ENCODE measurements around the gene GNG13.

Gene GNG13

GRCh38 chr16:830107-830870 is 29.8 kb upstream of the GNG13 start:
- Histone ChIP-seq H3K79me2 (ENCODE audit: control insufficient read depth, insufficient read depth, low read length, poor library complexity) (no peaks in the 10 kb centered on the region), H3K4me2 (ENCODE audit: low read length) (no peak overlapping the region), H3K14ac (ENCODE audit: low read length) (no peak overlapping the region), H4K91ac (ENCODE audit: low read depth, low read length) (no peak overlapping the region), H3K27ac (ENCODE audit: low read depth, low read length) (no peak overlapping the region), H2BK120ac (ENCODE audit: insufficient read depth, low read length, poor library complexity) (no peak overlapping the region), H3K23ac (ENCODE audit: low read length) (no peak overlapping the region), H2AK5ac (ENCODE audit: low read length) (no peak overlapping the region), H3K36me3 (ENCODE audit: control insufficient read depth in 1 of 2, insufficient read depth in 2 of 2, low read length in 2 of 2) (no peaks in the 10 kb centered on the region), H2BK12ac (ENCODE audit: low read length) (no peak overlapping the region), H4K8ac (ENCODE audit: low read depth, low read length) (no peak overlapping the region), H3K79me1 (ENCODE audit: low read length) (no peaks in the 10 kb centered on the region), H2BK5ac (ENCODE audit: low read depth, low read length, poor library complexity) (no peak overlapping the region), H4K12ac (ENCODE audit: low read depth, low read length) (no peak overlapping the region), H3K27me3 (ENCODE audit: insufficient read depth, low read length) (no peaks in the 10 kb centered on the region), H3K4me1 (ENCODE audit: control insufficient read depth in 1 of 2, insufficient read depth in 2 of 2, low read length in 2 of 2) (no peaks in the 10 kb centered on the region), H3K4me3 (ENCODE audit: low read depth, low read length) (no peak overlapping the region), H3K4ac (ENCODE audit: low read depth, low read length) (no peak overlapping the region), H2AFZ (ENCODE audit: insufficient read depth, low read length, poor library complexity) (no peak overlapping the region), H3K18ac (ENCODE audit: low read length) (no peak overlapping the region), H3K9ac (ENCODE audit: low read length) (no peak overlapping the region), H3K9me3 (ENCODE audit: insufficient read depth, low read depth, low read length) (peaks cover 39% of the 10 kb centered on the region)
- no CpG with 5 or more reads among the region's 43 CpGs for WGBS (ENCODE audit: extremely low coverage, insufficient coverage, insufficient read length)
- no peak for DNase-seq

DNA sequence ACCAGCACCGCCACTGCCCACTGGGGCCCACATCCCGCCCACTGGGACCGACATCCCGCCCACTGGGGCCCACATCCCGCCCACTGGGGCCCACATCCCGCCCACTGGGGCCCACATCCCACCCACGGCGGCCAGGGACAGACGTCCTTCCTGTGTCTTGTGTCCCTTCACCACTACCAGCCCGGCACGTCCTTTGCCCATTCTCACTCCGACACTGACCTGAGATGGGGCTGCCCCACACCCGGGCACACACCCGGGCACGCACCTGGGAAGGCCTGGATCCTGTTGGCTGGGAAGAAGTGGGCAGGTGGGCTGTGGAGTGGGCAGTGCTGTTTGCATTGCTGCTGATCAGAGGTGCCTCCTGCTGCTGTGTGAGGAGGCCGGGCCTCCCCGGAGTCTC is 28.4 kb upstream of the GNG13 start:
- Histone ChIP-seq H3K4me2 (ENCODE audit: low read length) (no peak overlapping the region), H3K18ac (ENCODE audit: low read length) (no peak overlapping the region), H3K4me1 (ENCODE audit: control insufficient read depth in 1 of 2, insufficient read depth in 2 of 2, low read length in 2 of 2) (no peaks in the 10 kb centered on the region), H2BK12ac (ENCODE audit: low read length) (no peak overlapping the region), H3K79me1 (ENCODE audit: low read length) (no peaks in the 10 kb centered on the region), H2AFZ (ENCODE audit: insufficient read depth, low read length, poor library complexity) (no peak overlapping the region), H3K4me3 (ENCODE audit: low read depth, low read length) (no peak overlapping the region), H3K14ac (ENCODE audit: low read length) (no peak overlapping the region), H3K9ac (ENCODE audit: low read length) (no peak overlapping the region), H3K4ac (ENCODE audit: low read depth, low read length) (no peak overlapping the region), H3K36me3 (ENCODE audit: control insufficient read depth in 1 of 2, insufficient read depth in 2 of 2, low read length in 2 of 2) (no peaks in the 10 kb centered on the region), H2AK5ac (ENCODE audit: low read length) (no peak overlapping the region), H3K23ac (ENCODE audit: low read length) (no peak overlapping the region), H3K79me2 (ENCODE audit: control insufficient read depth, insufficient read depth, low read length, poor library complexity) (no peaks in the 10 kb centered on the region), H4K8ac (ENCODE audit: low read depth, low read length) (no peak overlapping the region), H2BK5ac (ENCODE audit: low read depth, low read length, poor library complexity) (no peak overlapping the region), H3K27me3 (ENCODE audit: insufficient read depth, low read length) (no peaks in the 10 kb centered on the region), H2BK120ac (ENCODE audit: insufficient read depth, low read length, poor library complexity) (no peak overlapping the region), H4K91ac (ENCODE audit: low read depth, low read length) (no peak overlapping the region), H3K9me3 (ENCODE audit: insufficient read depth, low read depth, low read length) (peaks cover 40% of the 10 kb centered on the region), H4K12ac (ENCODE audit: low read depth, low read length) (no peak overlapping the region), H3K27ac (ENCODE audit: low read depth, low read length) (no peak overlapping the region)
- no CpG with 5 or more reads among the region's 17 CpGs for WGBS (ENCODE audit: extremely low coverage, insufficient coverage, insufficient read length)
- no peak for DNase-seq

GRCh38 chr16:827513-827912 is 27.0 kb upstream of the GNG13 start:
- H2BK5ac ChIP-seq (ENCODE audit: low read depth, low read length, poor library complexity), result no peak overlapping the region
- H4K12ac ChIP-seq (ENCODE audit: low read depth, low read length), result no peak overlapping the region
- peaks cover 35% of the 10 kb centered on the region for H3K9me3 ChIP-seq (ENCODE audit: insufficient read depth, low read depth, low read length)
- no peaks in the 10 kb centered on the region for H3K4me1 ChIP-seq (ENCODE audit: control insufficient read depth in 1 of 2, insufficient read depth in 2 of 2, low read length in 2 of 2)
- no peak overlapping the region for H3K14ac ChIP-seq (ENCODE audit: low read length)
- WGBS (ENCODE audit: extremely low coverage, insufficient coverage, insufficient read length), result no CpG with 5 or more reads among the region's 24 CpGs
- H3K79me1 ChIP-seq (ENCODE audit: low read length), result no peaks in the 10 kb centered on the region
- H3K9ac ChIP-seq (ENCODE audit: low read length), result no peak overlapping the region
- no peak overlapping the region for H4K8ac ChIP-seq (ENCODE audit: low read depth, low read length)
- H2BK120ac ChIP-seq (ENCODE audit: insufficient read depth, low read length, poor library complexity), result no peak overlapping the region
- no peak overlapping the region for H2BK12ac ChIP-seq (ENCODE audit: low read length)
- no peak overlapping the region for H3K27ac ChIP-seq (ENCODE audit: low read depth, low read length)
- no peak overlapping the region for H3K18ac ChIP-seq (ENCODE audit: low read length)
- H3K23ac ChIP-seq (ENCODE audit: low read length), result no peak overlapping the region
- DNase-seq, result no peak
- H3K4me2 ChIP-seq (ENCODE audit: low read length), result no peak overlapping the region
- H3K79me2 ChIP-seq (ENCODE audit: control insufficient read depth, insufficient read depth, low read length, poor library complexity), result no peaks in the 10 kb centered on the region
- no peak overlapping the region for H4K91ac ChIP-seq (ENCODE audit: low read depth, low read length)
- no peaks in the 10 kb centered on the region for H3K36me3 ChIP-seq (ENCODE audit: control insufficient read depth in 1 of 2, insufficient read depth in 2 of 2, low read length in 2 of 2)
- H3K4ac ChIP-seq (ENCODE audit: low read depth, low read length), result no peak overlapping the region
- no peaks in the 10 kb centered on the region for H3K27me3 ChIP-seq (ENCODE audit: insufficient read depth, low read length)
- H2AK5ac ChIP-seq (ENCODE audit: low read length), result no peak overlapping the region
- no peak overlapping the region for H3K4me3 ChIP-seq (ENCODE audit: low read depth, low read length)
- H2AFZ ChIP-seq (ENCODE audit: insufficient read depth, low read length, poor library complexity), result no peak overlapping the region

GRCh38 chr16:825341-826061 is 25.0 kb upstream of the GNG13 start:
- H4K91ac ChIP-seq (ENCODE audit: low read depth, low read length), result no peak overlapping the region
- WGBS (ENCODE audit: extremely low coverage, insufficient coverage, insufficient read length), result no CpG with 5 or more reads among the region's 36 CpGs
- no peaks in the 10 kb centered on the region for H3K27me3 ChIP-seq (ENCODE audit: insufficient read depth, low read length)
- H2AK5ac ChIP-seq (ENCODE audit: low read length), result no peak overlapping the region
- no peak overlapping the region for H3K18ac ChIP-seq (ENCODE audit: low read length)
- H3K4ac ChIP-seq (ENCODE audit: low read depth, low read length), result no peak overlapping the region
- peaks cover 39% of the 10 kb centered on the region for H3K9me3 ChIP-seq (ENCODE audit: insufficient read depth, low read depth, low read length)
- H2BK12ac ChIP-seq (ENCODE audit: low read length), result no peak overlapping the region
- H4K8ac ChIP-seq (ENCODE audit: low read depth, low read length), result no peak overlapping the region
- H3K23ac ChIP-seq (ENCODE audit: low read length), result no peak overlapping the region
- no peak overlapping the region for H2BK120ac ChIP-seq (ENCODE audit: insufficient read depth, low read length, poor library complexity)
- H3K4me3 ChIP-seq (ENCODE audit: low read depth, low read length), result no peak overlapping the region
- no peak overlapping the region for H2BK5ac ChIP-seq (ENCODE audit: low read depth, low read length, poor library complexity)
- H3K4me1 ChIP-seq (ENCODE audit: control insufficient read depth in 1 of 2, insufficient read depth in 2 of 2, low read length in 2 of 2), result no peaks in the 10 kb centered on the region
- H3K79me2 ChIP-seq (ENCODE audit: control insufficient read depth, insufficient read depth, low read length, poor library complexity), result no peaks in the 10 kb centered on the region
- H3K14ac ChIP-seq (ENCODE audit: low read length), result no peak overlapping the region
- no peak overlapping the region for H3K4me2 ChIP-seq (ENCODE audit: low read length)
- H3K36me3 ChIP-seq (ENCODE audit: control insufficient read depth in 1 of 2, insufficient read depth in 2 of 2, low read length in 2 of 2), result no peaks in the 10 kb centered on the region
- H2AFZ ChIP-seq (ENCODE audit: insufficient read depth, low read length, poor library complexity), result no peak overlapping the region
- no peak overlapping the region for H3K27ac ChIP-seq (ENCODE audit: low read depth, low read length)
- DNase-seq, result no peak
- H4K12ac ChIP-seq (ENCODE audit: low read depth, low read length), result no peak overlapping the region
- no peaks in the 10 kb centered on the region for H3K79me1 ChIP-seq (ENCODE audit: low read length)
- H3K9ac ChIP-seq (ENCODE audit: low read length), result no peak overlapping the region

All from trophoblast cell (in vitro differentiated cells and primary cell).